IPS-18a (cell line): ENCODE results near the gene IQCM.
"Not testable (repeated sequence)": the region's sequence is repeated elsewhere in the genome, so short reads cannot be mapped to it uniquely, and the experiment has no call there.

Source experiments
- H3K27ac ChIP-seq: one replicate; pipeline ENCODE4 v1.5.1; 2013; ENCODE audit warnings: low read length
- H3K27me3 ChIP-seq: one replicate; pipeline ENCODE4 v1.6.1; 2013; ENCODE audit warnings: mild to moderate bottlenecking, low read length; ENCODE audit not compliant: control insufficient read depth, insufficient read depth
- H3K36me3 ChIP-seq: one replicate; pipeline ENCODE4 v1.6.1; 2013; ENCODE audit warnings: low read depth, low read length; ENCODE audit not compliant: control insufficient read depth
- H3K4me1 ChIP-seq: one replicate; pipeline ENCODE4 v1.6.1; 2013; ENCODE audit warnings: low read depth, low read length; ENCODE audit not compliant: control insufficient read depth
- H3K4me3 ChIP-seq: one replicate; pipeline ENCODE4 v1.5.1; 2013; ENCODE audit warnings: low read length
- H3K9ac ChIP-seq: one replicate; pipeline ENCODE4 v1.6.1; 2013; ENCODE audit warnings: mild to moderate bottlenecking, low read length, moderate library complexity
- H3K9me3 ChIP-seq: one replicate; pipeline ENCODE4 v1.6.1; 2013; ENCODE audit warnings: low read depth, low read length; ENCODE audit not compliant: control insufficient read depth

The IQCM gene

DNA sequence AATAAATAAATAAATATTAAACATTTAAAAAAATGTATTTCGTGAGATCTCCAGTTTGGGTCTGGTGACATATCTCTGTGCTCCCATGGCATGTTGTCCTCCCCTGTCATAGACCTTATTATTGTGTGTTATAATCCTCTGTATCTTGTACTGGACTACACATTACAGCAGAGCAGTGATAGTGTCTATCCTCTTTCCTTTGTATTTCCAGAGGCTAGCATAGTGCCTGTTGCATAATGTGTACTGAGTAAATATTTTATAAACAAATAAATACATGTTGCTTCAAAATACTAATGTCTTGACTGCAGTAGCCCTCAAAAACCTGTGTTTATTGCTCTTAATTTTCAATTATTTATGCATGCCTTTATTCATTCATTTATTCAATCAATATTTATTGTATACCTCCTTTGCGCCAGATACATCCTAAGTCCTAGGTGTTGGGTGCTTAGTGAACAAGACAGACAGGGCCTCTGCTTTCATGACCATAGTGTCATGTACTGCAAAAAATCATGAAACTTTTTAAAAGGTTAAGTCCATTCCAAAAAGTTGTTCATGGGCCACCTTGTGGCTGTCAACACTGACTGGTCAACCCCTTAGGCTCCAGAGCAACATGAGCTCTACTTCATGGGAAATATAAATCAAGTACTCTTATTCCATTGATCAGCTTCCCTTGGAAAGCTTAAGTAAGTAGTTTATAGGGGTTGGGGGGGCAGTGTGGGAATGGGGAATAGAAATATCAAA, 303.9 kb downstream of the IQCM start:
- Histone ChIP-seq H3K27me3 (no peaks in the 10 kb centered on the region), H3K27ac (no peak overlapping the region), H3K4me3 (no peak overlapping the region), H3K4me1 (no peaks in the 10 kb centered on the region), H3K9me3 (peaks cover 6% of the 10 kb centered on the region), H3K9ac (no peak overlapping the region), H3K36me3 (no peaks in the 10 kb centered on the region)

GRCh38 chr4:149507309-149507708, 308.3 kb downstream of the IQCM start:
- H3K36me3 ChIP-seq, H3K4me3 ChIP-seq, H3K9me3 ChIP-seq, H3K27ac ChIP-seq, H3K27me3 ChIP-seq, H3K4me1 ChIP-seq, H3K9ac ChIP-seq: not testable (repeated sequence)

DNA sequence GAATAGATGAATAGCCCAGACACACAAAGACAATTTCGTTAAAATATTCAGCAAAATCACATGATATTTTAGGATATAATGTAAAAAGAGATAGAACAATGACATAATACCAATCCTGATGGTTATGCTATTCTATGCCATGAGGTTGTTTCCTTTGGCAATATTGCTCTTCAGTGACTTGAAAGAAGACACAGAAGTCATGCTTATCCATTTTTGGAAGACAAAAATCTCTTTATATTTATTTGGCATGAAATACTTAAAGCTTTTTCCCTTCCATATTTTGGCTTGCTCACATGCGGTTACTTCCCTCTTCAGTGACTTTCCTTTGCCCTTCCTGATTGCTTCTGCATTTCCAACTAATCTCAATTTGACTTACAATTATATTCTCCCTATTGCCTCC, 314.8 kb downstream of the IQCM start:
- H3K36me3 ChIP-seq, result no peaks in the 10 kb centered on the region
- H3K4me1 ChIP-seq, result no peaks in the 10 kb centered on the region
- no peak overlapping the region for H3K4me3 ChIP-seq

DNA sequence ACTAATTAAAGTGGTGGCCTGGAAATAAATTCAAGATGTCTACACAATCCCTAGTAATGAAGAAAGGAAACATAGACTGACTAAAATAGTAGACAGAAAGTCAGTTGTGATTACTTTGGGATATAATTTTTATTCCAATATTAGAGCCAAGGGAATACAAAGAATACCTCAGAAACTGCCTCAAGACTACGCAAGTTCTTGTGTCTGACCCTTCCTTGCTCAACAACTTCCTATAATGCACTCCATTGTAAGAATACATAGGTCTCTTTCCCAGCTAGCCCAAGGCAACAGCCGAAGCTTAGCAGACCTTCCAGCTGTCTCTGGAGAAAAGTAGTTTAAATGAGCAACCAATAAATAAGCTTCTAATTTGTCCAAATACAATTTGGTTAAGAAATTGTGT, 315.9 kb downstream of the IQCM start:
- Histone ChIP-seq H3K9me3 (no peaks in the 10 kb centered on the region), H3K27ac (no peak overlapping the region), H3K9ac (no peak overlapping the region), H3K4me1 (no peaks in the 10 kb centered on the region), H3K36me3 (no peaks in the 10 kb centered on the region), H3K27me3 (no peaks in the 10 kb centered on the region), H3K4me3 (no peak overlapping the region)

More for the DNA sequence above, 314.8 kb downstream of the IQCM start:
- H3K9me3 ChIP-seq, result no peaks in the 10 kb centered on the region
- no peaks in the 10 kb centered on the region for H3K27me3 ChIP-seq
- no peak overlapping the region for H3K27ac ChIP-seq
- H3K9ac ChIP-seq, result no peak overlapping the region

DNA sequence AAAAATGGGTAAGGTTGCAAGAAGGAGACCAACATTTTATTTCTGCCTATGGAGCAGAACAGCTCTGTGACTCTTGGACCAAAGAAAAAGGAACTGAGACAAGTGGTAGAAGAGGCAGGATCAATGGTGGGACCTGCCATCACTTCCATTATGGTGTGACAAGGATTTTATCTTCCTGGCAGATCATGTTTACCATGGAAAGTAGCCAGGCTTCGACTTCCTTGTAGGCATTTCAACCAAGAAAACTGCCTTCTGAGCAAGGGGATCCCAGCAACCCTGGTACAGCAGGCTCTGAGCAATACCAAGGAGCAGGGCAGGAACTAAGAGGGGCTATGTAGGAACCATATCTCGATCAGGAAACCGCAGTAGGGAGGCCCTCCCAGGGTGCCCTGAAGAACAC, 317.4 kb downstream of the IQCM start:
- Histone ChIP-seq H3K9me3 (no peaks in the 10 kb centered on the region), H3K27ac (no peak overlapping the region), H3K9ac (no peak overlapping the region), H3K4me1 (no peaks in the 10 kb centered on the region), H3K27me3 (no peaks in the 10 kb centered on the region), H3K36me3 (no peaks in the 10 kb centered on the region), H3K4me3 (no peak overlapping the region)

DNA sequence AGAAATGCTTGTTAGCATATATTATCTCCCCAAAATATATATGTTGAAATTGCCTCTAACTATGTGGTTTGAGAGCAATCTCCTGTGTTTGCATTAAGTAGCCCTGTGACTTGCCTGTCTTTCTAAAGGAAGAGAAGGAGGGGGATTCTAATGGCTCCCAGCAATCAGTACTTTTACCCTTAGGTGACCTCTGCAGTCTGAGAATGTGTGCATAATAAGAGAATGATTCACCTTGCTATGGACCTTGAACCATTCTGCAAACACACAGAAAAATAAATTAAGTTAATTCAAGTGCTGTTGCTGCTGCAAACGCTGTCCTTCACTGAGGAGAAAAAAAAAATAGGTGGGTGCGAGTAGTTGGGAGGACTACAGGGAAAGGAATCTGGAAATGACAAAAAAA, 322.2 kb downstream of the IQCM start:
- no peaks in the 10 kb centered on the region for H3K27me3 ChIP-seq
- no peaks in the 10 kb centered on the region for H3K9me3 ChIP-seq
- no peak overlapping the region for H3K27ac ChIP-seq
- H3K9ac ChIP-seq, result no peak overlapping the region
- H3K36me3 ChIP-seq, result no peaks in the 10 kb centered on the region
- H3K4me1 ChIP-seq, result no peaks in the 10 kb centered on the region
- H3K4me3 ChIP-seq, result no peak overlapping the region

GRCh38 chr4:149489321-149489720, 326.3 kb downstream of the IQCM start:
- no peak overlapping the region for H3K4me3 ChIP-seq
- no peaks in the 10 kb centered on the region for H3K9me3 ChIP-seq
- no peak overlapping the region for H3K9ac ChIP-seq
- H3K27ac ChIP-seq, result no peak overlapping the region
- no peaks in the 10 kb centered on the region for H3K27me3 ChIP-seq
- H3K36me3 ChIP-seq, result no peaks in the 10 kb centered on the region
- H3K4me1 ChIP-seq, result no peaks in the 10 kb centered on the region

- Histone ChIP-seq H3K4me1 (no peaks in the 10 kb centered on the region), H3K36me3 (no peaks in the 10 kb centered on the region), H3K9ac (no peak overlapping the region), H3K27ac (no peak overlapping the region), H3K27me3 (no peaks in the 10 kb centered on the region), H3K9me3 (no peaks in the 10 kb centered on the region), H3K4me3 (no peak overlapping the region)
These were observed 328.8 kb downstream of the IQCM start for GRCh38 chr4:149486861-149487260.

DNA sequence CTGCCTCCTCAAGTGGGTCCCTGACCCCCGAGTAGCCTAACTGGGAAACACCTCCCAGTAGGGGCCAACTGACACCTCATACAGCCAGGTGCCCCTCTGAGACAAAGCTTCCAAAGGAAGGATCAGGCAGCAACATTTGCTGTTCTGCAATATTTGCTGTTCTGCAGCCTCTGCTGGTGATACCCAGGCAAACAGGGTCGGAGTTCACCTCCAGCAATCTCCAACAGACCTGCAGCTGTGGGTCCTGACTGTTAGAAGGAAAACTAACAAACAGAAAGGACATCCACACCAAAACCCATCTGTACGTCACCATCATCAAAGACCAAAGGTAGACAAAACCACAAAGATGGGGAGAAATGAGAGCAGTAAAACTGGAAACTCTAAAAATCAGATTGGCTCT, 347.0 kb downstream of the IQCM start:
- not testable (repeated sequence) for H3K36me3 ChIP-seq, H3K4me1 ChIP-seq, H3K9ac ChIP-seq, H3K9me3 ChIP-seq, H3K4me3 ChIP-seq, H3K27ac ChIP-seq, H3K27me3 ChIP-seq

DNA sequence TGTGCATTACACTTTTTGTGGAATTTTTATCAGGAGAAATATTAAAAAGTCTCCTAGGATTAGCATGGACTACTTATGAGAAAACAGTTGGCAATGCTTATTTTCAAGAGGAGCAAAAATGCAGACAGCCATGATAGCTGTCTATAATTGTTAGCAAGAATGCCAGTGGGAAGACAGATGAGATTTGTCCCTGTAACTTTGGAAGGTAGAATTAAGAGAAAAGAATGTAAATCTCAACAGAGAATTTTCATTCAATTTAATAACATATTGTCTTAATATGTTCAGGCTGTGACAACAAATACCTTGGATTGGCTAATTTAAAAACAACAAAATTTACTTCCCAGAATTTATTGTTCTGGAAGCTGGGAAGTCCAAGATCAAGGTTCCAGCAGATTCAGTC, 349.2 kb downstream of the IQCM start:
- no peak overlapping the region for H3K4me3 ChIP-seq
- no peak overlapping the region for H3K27ac ChIP-seq
- H3K27me3 ChIP-seq, result no peaks in the 10 kb centered on the region
- H3K9ac ChIP-seq, result no peak overlapping the region
- H3K4me1 ChIP-seq, result no peaks in the 10 kb centered on the region
- peaks cover 7% of the 10 kb centered on the region for H3K9me3 ChIP-seq
- H3K36me3 ChIP-seq, result no peaks in the 10 kb centered on the region

DNA sequence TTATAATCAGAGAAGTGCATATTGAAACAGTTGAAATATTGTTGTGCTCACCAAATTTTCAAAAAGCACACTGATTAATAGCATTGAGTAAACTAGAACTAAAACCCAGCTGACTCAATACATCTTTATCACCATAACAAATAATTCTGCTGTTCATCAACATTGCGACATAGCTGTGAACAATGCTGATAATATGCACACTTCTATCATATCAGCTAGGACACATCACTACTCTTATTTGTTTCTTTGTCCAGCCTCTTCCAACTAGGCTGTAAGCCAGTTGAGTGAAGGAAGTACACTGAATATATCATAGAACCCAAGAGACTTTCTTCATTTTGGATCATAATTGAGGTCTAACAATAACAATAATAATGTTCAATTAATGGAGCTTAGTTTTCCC, 349.7 kb downstream of the IQCM start:
- Histone ChIP-seq H3K4me3 (no peak overlapping the region), H3K36me3 (no peaks in the 10 kb centered on the region), H3K27ac (no peak overlapping the region), H3K9ac (no peak overlapping the region), H3K27me3 (no peaks in the 10 kb centered on the region), H3K4me1 (no peaks in the 10 kb centered on the region), H3K9me3 (peaks cover 7% of the 10 kb centered on the region)

DNA sequence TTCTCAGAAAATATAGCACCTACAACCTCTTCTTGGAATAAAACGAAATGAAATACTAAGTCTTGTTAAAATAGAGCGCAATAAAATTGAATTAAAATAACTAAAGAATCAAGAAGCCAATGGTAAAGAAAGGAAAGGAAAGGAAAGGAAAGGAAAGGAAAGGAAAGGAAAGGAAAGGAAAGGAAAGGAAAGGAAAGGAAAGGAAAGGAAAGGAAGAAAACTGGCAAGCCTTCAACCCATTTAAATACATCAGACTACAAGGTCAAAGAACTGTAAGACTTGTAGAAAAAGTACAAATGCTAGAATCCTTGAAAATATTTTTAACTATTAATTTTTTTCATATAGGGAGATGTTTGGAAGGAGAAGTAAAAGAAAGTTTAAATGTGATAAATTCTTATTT, 372.1 kb downstream of the IQCM start:
- no peak overlapping the region for H3K9ac ChIP-seq
- H3K27ac ChIP-seq, result no peak overlapping the region
- no peaks in the 10 kb centered on the region for H3K9me3 ChIP-seq
- H3K36me3 ChIP-seq, result no peaks in the 10 kb centered on the region
- no peaks in the 10 kb centered on the region for H3K27me3 ChIP-seq
- H3K4me1 ChIP-seq, result no peaks in the 10 kb centered on the region
- H3K4me3 ChIP-seq, result no peak overlapping the region
